Calu3 (cell line): ENCODE measurements around the gene RPS6KA1. TPM values are rescaled to one million over a fixed set of nuclear protein-coding genes. Genes with fewer than 3 reads are reported as not detected.
"Not testable (repeated sequence)": the region's sequence is repeated elsewhere in the genome, so short reads cannot be mapped to it uniquely, and the experiment has no call there.

Experiments
- BruUV-seq: library from RNA; stranded (reverse); fragments of 400-500 nt; replicated peaks from 2 replicates; lab custom pipeline; 2021; lab: Mats Ljungman, UMichigan
- CTCF ChIA-PET: fragments of 300-600 bp; sonication (Branson Sonifier 250); formaldehyde crosslinking; loops from one replicate; lab custom pipeline; 2022; ENCODE audit warnings: antibody characterized with exemption; lab: Charles Lee
- DNase-seq: peaks from one replicate; pipeline ENCODE4 v3.0.0; 2022
- H3K27ac Mint-ChIP-seq: one replicate; pipeline ENCODE4 v1.8.0; 2022; ENCODE audit warnings: mixed read lengths; ENCODE audit not compliant: unreplicated experiment
- H3K27me3 Mint-ChIP-seq: one replicate; pipeline ENCODE4 v1.8.0; 2022; ENCODE audit warnings: mixed read lengths; ENCODE audit not compliant: unreplicated experiment
- H3K36me3 Mint-ChIP-seq: one replicate; pipeline ENCODE4 v1.8.0; 2022; ENCODE audit warnings: mild to moderate bottlenecking, moderate library complexity, mixed read lengths; ENCODE audit not compliant: insufficient read depth, unreplicated experiment
- H3K4me1 Mint-ChIP-seq: one replicate; pipeline ENCODE4 v1.8.0; 2022; ENCODE audit warnings: mild to moderate bottlenecking, low read depth, mixed read lengths; ENCODE audit not compliant: unreplicated experiment
- H3K4me3 Mint-ChIP-seq: one replicate; pipeline ENCODE4 v1.8.0; 2022; ENCODE audit warnings: mild to moderate bottlenecking, low read depth, moderate library complexity, mixed read lengths; ENCODE audit not compliant: unreplicated experiment
- H3K9me3 Mint-ChIP-seq: one replicate; pipeline ENCODE4 v1.8.0; 2022; ENCODE audit warnings: low read depth, mixed read lengths; ENCODE audit not compliant: unreplicated experiment
- intact Hi-C: fragments of 100-400 bp; cut with micrococcal nuclease; formaldehyde crosslinking; loops from one replicate; pipeline ENCODE4 v1.10.0; 2022; ENCODE audit not compliant: unreplicated experiment
- total RNA-seq: library from RNA; stranded (reverse); gene quantifications from 2 replicates; pipeline ENCODE4 v1.2.3, GENCODE V29; 2022
- TF ChIP-seq, protein P1 (sequence below): fragments of 200-600 bp; IDR thresholded peaks from one replicate; pipeline ENCODE4 v1.8.0; 2022; ENCODE audit warnings: antibody characterized with exemption; ENCODE audit not compliant: unreplicated experiment

Gene RPS6KA1
- total RNA-seq, 1 experiment from 2014 or later: 28.1 TPM

- CTCF ChIA-PET: no interaction called here
These were observed 51.7 kb downstream of the RPS6KA1 start for GRCh38 chr1:26581287-26581651.

DNA sequence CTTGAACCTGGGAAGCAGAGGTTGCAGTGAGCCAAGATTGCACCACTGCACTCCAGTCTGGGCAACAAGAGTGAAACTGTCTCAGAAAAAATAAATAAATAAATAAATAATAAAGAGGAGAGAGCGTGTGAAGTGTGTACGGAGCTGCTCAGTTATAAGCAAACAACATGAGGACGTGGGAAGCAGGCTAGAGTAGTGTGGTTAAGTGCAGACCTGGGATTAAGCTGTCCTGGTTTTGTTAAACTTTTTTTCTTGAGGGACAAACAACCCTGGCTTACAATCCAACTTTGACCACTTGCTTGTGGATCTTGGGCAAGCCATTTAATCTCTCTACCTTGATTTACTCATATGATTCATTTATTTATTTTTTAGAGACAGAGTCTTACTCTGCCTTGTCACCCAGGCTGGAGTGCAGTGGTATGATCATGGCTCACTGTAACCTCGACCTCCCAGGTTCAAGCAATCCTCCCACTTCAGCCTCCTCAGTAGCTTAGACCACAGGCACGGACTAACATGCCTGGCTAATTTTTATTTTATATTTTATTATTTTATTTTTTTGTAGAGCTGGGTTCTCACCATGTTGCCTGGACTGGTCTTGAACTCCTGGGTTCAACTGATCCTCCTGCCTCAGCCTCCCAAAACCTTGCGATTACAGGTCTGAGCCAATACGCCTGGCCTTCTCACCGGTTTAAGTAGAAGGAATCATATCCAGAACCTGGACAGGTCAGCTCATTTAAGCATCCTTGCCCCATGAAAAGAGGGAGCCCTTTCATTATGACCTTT is 52.7 kb downstream of the RPS6KA1 start:
- intact Hi-C loops: no loop called here
- no peak for DNase-seq
- Mint-ChIP-seq H3K27ac (no peak overlapping the region), H3K36me3 (peaks cover 9% of the 10 kb centered on the region), H3K4me1 (no peaks in the 10 kb centered on the region), H3K27me3 (no peaks in the 10 kb centered on the region), H3K4me3 (no peak overlapping the region), H3K9me3 (no peaks in the 10 kb centered on the region)
- no TSS peak for BruUV-seq
- TF ChIP-seq, protein P1, sequence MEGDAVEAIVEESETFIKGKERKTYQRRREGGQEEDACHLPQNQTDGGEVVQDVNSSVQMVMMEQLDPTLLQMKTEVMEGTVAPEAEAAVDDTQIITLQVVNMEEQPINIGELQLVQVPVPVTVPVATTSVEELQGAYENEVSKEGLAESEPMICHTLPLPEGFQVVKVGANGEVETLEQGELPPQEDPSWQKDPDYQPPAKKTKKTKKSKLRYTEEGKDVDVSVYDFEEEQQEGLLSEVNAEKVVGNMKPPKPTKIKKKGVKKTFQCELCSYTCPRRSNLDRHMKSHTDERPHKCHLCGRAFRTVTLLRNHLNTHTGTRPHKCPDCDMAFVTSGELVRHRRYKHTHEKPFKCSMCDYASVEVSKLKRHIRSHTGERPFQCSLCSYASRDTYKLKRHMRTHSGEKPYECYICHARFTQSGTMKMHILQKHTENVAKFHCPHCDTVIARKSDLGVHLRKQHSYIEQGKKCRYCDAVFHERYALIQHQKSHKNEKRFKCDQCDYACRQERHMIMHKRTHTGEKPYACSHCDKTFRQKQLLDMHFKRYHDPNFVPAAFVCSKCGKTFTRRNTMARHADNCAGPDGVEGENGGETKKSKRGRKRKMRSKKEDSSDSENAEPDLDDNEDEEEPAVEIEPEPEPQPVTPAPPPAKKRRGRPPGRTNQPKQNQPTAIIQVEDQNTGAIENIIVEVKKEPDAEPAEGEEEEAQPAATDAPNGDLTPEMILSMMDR: no peak
- CTCF ChIA-PET: no interaction called here

More at GRCh38 chr1:26581287-26581651, 51.7 kb downstream of the RPS6KA1 start:
- intact Hi-C loops: no loop called here
- Mint-ChIP-seq H3K4me3 (no peak overlapping the region), H3K36me3 (peaks cover 9% of the 10 kb centered on the region), H3K9me3 (no peaks in the 10 kb centered on the region), H3K4me1 (no peaks in the 10 kb centered on the region), H3K27me3 (no peaks in the 10 kb centered on the region), H3K27ac (no peak overlapping the region)
- no TSS peak for BruUV-seq
- no peak for DNase-seq
- TF ChIP-seq, protein P1: no peak

GRCh38 chr1:26582836-26583460 is 53.4 kb downstream of the RPS6KA1 start:
- Mint-ChIP-seq H3K4me1 (no peaks in the 10 kb centered on the region), H3K36me3 (peaks cover 5% of the 10 kb centered on the region), H3K27me3 (no peaks in the 10 kb centered on the region), H3K9me3 (no peaks in the 10 kb centered on the region), H3K27ac (no peak overlapping the region), H3K4me3 (no peak overlapping the region)
- no TSS peak for BruUV-seq
- intact Hi-C loops: no loop called here
- DNase-seq: no peak
- TF ChIP-seq, protein P1: no peak
- CTCF ChIA-PET: no interaction called here

- no TSS peak for BruUV-seq
- DNase-seq: peak; percentile 3
- intact Hi-C loops: no loop called here
- no peaks in the 10 kb centered on the region for H3K4me1 Mint-ChIP-seq
- H3K9me3 Mint-ChIP-seq: no peaks in the 10 kb centered on the region
- H3K27me3 Mint-ChIP-seq: no peaks in the 10 kb centered on the region
- peaks cover 4% of the 10 kb centered on the region for H3K36me3 Mint-ChIP-seq
- H3K4me3 Mint-ChIP-seq: no peak overlapping the region
- H3K27ac Mint-ChIP-seq: no peak overlapping the region
- TF ChIP-seq, protein P1: no peak
- CTCF ChIA-PET: interaction anchor here (0.8 kb wide), 1 partner anchor 15 kb away, joined by 7 read pairs; no protein-coding TSS in a partner anchor
These were observed 54.3 kb downstream of the RPS6KA1 start for GRCh38 chr1:26583646-26584485.

DNA sequence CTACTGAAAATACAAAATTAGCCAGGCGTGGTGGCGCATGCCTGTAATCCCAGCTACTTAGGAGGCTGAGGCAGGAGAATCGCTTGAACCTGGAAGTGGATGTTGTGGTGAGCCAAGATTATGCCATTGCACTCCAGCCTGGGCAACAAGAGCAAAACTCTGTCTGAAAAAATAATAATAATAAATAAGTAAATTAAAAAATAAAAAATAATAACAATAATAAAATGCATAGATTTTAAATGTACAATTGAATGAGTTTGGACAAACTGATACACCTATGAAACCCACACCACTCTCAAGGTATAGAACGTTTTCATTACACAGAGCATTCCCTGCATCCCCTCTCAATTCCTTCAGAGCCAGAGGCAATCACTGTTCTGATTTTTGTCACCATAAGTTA is 55.0 kb downstream of the RPS6KA1 start:
- H3K4me1 Mint-ChIP-seq, BruUV-seq, H3K27ac Mint-ChIP-seq, intact Hi-C loops, H3K36me3 Mint-ChIP-seq, DNase-seq, H3K27me3 Mint-ChIP-seq, H3K9me3 Mint-ChIP-seq, H3K4me3 Mint-ChIP-seq: not testable (repeated sequence)
- CTCF ChIA-PET: interaction anchor here (0.8 kb wide), 1 partner anchor 14 kb away, joined by 7 read pairs; no protein-coding TSS in a partner anchor
